Stimulated activated CD4-positive, alpha-beta T cell treated with anti-CD3 and anti-CD28 coated beads, Interleukin-1b, Interleukin-23, amount 100 ng/mL, for 24 hours (primary cell): ENCODE data around the gene OXNAD1.
"Not testable (repeated sequence)": the region's sequence is repeated elsewhere in the genome, so short reads cannot be mapped to it uniquely, and the experiment has no call there.

Source experiments
- DNase-seq, 4 experiments: peaks; one replicate each; pipeline ENCODE4 v3.0.0-alpha.2; 2020; ENCODE audit warnings: low read depth in 4 of 4, low spot score in 1 of 4

OXNAD1 gene

DNA sequence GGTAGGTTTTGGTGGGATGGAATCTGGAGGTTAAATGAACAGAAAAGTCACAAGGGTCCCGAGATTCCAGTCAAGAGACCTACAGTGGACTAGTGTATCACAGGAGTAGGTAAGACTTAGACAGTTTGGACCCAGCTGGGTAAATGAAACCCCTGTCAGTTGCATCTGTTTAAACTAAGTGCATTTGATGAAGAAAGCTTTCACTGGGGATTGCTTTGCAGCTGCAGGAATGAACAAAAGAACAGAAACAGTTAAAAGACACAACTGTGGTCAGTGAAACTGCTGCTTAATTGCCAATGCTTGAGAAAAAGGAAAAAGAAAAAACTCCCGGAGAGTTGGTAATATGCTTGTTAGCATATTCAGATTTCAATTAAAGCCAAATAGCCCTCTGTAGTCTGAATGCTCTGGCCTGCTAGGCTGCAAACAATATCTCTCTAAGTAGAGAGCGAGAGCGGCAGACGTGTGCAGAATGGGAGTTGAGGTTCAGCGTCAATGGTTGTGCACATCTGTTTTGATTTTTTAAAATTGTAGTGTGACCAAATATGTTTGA is 37.1 kb downstream of the OXNAD1 start:
- DNase-seq: no peak

DNA sequence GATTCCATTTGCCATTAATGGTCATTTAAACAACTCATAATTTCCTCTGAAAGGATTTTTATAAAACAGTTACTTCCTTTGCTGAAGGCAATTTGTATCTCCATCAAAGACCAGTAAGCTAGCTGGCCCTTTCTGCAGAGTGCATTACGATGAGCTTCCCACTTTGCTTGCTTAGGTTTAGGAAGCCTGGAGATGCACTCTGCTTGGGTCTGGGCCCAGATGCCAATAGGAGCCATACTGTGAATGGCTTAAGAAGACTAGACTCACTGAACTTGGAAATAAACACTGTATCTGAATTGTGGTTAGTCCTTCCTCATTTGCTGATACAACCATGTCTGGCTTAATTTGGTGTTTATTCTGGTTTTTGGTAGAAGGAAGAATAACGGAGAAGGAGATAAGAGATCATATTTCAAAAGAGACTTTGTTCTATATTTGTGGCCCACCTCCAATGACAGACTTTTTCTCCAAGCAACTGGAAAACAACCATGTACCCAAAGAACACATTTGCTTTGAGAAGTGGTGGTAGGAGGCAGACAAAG is 38.1 kb downstream of the OXNAD1 start:
- DNase-seq: no peak

DNA sequence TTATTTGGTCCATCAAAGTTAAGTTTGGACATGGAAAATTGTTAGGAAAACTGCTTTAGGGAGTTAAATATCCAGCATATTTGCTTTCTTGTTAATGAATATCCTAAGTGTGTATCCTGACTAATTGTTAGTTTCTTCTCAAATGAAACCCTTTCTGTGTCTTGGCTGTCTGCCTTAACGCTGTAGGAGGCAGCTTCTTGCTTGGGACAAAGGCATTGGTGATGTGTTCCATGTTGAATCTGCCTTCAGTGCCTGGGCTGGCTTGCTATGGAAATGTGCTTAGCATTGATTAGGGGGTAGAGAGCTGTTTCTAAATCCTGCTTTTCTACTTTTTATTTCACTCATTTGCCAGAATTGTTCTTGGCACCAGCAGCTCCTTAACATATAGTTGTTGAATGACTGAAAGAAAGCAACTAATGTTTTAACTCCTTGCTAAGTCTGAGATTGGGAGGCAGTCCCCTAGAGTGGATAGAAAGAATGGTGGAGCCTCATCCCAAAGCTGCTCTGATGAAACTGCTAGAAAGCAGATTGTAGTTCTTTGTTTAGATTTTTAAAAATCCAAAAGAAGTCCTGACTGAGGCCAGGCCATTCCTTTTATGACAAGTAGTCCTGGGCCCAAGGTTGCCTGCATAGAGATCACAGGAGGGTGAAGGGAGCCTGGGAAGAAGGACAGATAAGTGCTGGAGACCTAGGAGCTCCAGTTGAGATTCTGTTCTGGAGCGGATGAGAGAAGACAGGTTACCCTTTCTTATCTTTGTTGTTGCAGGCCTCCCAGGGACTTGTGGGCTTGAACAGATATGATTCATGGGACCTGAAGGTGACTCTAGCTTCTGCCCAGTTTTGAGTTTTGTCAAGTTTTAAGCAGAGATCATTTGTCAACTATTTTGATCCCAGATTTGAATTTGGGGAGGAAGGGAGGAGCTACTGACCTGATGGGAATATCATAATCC is 39.3 kb downstream of the OXNAD1 start:
- DNase-seq: no peak

DNA sequence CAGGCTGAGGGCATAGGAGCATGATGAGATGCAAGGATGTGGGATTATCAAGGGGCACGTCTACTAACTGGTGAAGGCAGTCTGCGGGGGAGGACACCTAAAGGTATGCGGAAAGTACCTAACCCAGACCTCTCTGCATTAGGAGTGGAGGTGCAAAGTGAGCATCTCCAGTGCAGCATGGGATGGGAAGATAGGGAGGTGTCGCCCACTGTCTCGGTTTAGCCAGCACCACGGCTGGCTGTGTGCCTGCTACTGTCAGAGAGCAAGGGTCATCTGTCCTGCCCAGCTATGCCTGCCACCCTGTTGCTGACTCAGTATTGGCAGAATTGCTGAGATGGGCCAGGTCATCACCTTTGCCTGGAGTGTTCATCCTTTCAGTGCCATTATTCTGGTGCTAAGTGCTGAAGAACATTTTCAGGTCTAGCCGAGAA is 40.1 kb downstream of the OXNAD1 start:
- DNase-seq: no peak

DNA sequence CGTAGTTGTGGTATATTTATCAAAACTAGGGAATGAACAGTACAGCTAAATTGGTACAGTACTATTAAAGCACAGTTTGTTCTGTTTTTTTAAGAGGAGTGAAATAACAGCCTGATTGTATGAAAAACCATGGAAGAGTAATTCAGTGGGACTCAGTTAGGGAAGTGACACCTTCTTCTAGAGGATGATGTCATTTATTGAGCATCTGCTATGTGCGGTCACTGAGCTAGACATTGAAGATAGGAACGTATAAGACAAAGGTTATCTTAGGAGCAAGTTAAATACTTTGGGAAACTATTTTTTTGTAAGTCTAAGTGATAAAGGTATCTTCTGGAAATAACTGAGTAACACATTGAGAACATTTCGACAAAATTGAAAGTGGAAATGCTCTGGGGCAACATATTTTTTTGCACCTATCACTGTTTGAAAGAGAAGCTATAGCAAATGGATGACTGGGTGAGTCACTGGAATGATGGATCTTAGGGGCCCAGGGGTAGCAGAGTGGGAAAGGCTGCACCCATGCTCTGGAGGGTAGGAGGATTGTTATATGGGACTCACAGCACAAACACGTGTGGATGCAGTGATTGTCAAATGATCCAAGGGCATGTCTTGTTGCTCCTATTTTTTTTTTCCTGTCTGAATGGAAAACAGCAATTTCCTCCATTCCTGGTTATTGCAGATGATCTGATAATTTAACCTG is 43.0 kb downstream of the OXNAD1 start:
- no peak for DNase-seq

DNA sequence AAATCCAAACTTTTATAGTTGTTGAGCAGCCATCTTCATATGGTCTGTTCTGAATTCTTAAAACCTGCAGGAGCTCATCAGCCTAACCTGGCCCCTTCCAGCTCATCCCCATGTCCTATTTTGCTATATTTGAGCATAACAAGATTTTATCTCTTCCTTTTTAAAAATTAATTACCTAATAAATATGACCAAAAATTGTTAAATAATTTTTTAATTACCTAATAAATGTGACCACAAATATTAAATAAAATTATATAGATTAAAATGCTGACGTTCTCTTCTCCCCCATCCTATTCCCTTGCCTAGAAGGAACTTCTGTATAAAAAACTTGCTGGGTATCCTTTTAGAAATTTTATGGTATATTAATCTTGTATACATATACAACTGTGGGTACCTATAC is 43.7 kb downstream of the OXNAD1 start:
- no peak for DNase-seq

DNA sequence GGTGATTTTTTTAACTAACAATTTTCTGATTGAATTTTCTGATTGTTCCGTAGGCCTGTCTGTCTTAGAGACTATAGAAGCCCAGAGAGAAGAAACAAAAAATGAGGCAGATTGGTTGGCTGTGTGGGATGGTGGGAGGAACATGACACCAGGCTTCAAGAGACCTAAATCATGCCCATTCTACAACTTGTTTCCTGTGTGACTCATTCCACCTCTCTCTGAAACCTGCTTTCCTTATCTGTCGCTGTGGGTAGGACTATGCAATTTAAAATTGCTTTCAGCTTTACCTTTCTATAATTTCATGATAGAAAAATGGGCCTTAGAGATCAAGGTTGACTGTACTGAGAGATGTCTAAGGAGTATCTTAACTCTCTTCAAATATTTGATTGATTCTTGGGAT is 44.5 kb downstream of the OXNAD1 start:
- no peak for DNase-seq

DNA sequence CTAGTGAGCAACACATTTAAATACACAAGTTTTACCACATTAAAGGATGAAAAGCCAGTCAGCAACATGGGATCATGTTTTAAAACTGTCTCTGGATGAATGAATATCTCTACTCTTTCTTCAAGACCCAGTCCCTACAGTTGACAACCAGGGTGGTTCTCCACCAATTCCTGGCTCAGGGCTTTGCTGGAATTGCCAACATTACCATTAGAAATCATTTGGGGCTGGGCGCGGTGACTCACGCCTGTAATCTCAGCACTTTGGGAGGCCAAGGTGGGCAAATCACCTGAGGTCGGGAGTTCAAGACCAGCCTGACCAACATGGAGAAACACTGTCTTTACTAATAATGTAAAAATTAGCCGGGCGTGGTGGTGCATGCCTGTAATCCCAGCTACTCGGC is 45.5 kb downstream of the OXNAD1 start:
- not testable (repeated sequence) for DNase-seq

DNA sequence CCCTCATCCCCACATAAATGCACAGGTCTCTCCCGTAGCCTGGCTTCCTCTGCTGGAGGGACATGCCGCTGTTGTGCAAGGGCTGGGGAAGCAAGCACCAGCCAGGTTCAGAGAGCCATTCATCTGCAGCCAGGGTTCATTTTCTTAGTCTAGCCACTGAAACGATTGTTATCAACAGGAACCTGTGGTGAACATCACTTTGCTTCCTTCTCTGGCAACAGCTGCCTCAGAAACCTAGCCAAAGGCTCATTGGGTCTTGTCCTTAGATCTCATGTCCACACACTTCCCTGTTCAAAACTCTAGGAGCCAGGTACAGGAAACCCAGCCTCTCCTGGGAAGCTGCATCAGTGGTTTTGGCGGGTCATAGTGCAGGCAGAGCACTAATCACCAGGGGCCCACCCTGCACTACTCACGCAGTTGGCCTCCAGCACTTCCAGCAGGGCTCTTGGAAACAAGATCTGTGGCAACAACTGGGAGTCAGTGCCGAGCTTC is 47.0 kb downstream of the OXNAD1 start:
- no peak for DNase-seq

DNA sequence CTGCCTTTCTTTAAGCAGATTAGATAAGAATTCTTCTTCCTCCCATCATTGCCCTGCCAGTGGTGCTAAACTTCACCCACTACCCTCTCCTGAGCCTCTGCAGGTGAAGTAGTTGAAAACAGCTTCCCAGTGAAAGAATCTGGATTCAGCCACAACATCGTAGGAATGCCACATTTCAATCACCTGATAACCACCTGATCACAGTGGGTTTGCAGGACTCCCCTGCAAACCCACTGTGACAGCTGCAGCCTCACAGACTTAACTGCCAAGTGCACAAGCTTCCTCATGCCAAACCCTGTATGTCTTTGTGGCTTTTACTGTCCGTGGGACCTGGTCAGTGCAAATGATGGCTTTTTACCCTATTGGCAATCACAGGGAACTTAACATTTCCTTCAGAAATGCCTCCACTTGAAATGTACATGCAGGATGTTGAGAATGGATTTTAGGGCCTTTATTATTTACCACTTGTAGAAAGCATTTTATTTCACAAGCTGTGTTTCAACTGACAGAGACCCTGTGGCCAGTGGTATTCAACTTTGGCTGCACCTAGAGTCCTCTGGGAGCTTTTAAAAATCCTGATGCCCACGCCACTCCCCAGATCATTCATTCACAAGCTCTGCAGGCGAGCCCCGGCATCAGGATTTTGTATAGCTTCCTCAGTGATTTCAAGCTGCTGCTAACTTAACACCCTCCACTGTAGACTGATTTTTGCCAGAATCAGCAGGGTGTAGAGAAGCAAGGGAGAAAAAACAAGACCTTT is 49.1 kb downstream of the OXNAD1 start:
- DNase-seq: no peak

DNA sequence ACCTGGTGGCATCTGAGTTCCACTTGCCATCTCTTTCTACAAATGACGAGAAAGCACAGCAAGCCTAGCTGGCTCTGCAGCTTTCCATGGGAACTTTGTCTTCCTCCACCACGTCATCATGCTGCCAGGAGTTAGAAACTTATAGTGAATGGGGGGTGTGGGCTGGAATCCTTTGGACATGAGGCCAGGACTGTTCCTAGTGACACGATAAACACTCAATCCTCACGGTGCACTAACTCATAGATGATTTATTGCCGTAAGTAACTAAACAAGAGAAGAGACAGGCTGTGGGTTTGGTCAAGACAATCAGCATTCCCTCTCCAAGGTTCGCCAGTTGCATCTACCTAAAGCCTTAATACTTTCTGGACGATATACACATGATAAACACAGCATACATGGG is 50.6 kb downstream of the OXNAD1 start:
- DNase-seq: no peak

DNA sequence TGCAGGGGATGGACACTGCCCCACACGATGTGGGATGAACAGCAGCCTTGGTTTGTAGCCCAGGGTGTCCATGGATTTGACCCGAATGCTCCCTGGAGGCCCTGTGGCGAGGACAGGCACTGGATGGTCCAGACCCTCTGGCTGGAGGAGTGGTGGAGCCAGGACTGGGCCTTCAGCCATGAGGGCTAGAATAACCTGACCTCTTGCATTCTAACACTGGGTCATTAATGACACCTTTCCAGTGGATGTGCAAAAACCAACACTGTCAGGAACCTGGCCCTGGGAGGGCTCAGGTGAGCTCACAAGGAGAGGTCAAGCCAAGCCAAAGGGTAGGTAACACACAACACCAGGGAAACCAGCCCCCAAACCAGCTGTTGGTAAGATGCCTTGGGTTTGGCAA is 51.4 kb downstream of the OXNAD1 start:
- no peak for DNase-seq

DNA sequence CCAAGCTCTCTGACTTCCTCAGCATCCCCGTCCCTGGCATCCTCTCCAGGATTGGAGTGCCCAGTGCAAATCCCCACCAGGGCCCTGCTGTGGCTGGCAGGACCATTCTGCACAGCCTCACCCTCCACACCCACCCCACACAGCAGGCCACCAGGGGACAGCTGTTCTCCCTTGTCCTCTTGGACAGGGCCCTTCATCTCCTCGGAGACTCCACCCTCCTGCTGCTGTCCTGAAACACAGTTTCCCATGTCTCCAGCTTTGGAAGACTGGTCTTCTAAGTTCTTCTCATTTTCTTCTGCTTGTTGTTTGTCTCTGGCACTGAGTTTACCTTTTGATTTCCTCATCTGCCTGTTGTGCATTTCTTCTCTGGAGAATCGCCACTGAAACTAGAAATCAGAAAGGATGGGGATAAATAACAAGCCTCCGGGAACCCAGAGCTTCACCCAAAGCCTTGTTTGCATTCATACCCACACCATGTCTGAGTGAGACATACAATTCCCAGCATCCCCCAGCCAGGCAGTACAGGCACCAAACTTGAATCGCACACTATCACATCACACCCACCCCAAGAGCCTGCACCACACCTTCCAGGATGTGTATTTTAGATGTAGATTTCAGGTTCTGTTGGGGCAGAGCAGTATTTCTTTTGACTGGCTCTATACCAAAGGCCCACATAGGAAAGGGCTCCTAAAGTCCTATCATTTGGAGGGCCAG is 52.0 kb downstream of the OXNAD1 start:
- DNase-seq: no peak

DNA sequence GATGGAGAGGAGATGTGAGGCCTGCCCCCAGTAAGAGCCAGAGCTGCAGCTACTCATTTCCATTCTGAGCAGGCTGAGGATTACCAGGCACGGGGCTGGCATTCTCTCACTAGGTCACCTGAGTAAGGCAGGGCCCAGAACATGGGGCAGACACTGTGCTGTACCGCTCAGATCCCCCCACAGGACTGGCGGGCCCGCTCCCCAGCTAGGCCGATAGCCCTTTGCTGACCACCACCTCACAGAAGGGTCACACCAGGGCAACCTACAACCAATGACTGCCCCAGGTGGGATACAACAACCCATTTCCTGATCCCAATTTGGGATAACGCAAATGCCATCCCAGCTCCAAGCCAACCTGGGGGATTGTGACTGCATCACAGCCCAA is 52.5 kb downstream of the OXNAD1 start:
- no peak for DNase-seq

DNA sequence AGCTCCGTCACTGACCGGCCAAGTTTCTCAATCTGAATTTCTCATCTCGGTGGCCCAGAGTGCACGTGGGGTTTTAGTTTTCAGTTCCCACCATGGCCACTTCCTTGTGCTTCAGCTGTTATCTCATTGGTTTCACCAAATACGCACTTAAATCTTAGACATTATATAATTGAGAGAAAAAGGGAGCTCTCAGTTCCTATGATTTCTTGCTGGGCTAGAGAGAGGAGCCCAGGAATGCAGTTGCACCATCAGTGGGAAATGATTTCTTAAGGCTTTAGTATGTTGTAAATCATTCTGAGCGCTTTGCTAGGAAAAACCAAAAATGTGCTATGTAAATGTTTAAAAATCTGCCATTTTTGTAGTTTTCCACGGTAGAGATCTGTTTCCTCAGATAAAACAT is 53.2 kb downstream of the OXNAD1 start:
- DNase-seq: no peak

DNA sequence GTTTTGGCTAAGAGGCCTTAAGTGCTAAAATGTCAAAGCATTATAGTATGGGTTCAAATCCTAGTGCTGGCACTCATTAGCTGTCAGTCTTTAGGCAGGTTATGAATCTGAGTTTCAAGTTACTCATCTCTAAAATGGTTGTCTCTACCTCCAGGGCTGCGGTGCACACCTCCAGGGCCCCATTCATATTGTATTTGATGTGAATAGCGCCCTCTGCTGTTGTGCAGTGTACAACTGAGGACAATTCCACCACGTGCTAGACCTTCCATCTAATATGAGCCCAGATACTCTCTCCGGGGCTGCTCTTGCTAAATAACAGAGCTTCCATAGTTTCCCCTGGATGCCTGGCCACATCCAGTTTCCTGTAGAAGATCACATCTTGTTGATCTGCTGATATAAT is 54.3 kb downstream of the OXNAD1 start:
- DNase-seq: peak; percentile 71 to 80 (median 76)

DNA sequence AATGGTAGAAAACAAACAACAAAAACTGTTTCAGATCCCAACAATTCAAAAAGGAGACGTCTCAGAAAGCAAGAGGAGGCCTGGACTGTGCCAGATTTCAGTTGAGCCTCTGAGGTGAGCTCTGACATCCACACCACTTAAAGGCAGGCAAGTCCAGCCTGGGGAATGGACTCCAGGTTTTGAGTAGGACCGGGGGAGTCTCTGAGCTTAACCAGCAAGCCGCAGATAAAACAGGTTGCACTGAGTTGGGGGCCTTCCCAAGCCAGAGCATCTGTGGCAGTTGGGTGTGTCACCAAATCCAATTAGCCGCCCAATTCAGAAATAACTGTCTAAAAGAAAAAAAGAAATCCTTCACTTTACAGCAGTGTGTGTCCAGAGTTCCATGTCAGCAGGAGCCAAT is 54.7 kb downstream of the OXNAD1 start:
- DNase-seq: no peak

DNA sequence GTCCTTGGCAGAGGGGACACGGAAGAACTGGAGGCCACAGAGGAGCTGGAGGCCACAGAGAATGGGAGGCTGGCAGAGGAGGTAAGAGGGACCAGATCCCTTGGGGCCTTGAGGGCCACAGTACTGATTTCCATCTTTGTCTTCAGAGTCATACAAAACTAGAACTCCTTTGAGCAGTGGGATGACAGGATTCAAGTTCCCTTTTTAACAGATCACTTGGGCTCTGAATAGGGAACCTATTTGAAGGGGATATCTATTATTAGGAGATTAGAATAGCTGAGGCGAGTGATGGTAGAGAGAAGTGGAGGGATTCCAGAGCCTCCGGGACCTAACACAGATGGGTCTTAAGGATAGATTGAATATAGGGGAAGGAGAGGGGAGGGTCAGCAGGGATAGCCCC is 55.7 kb downstream of the OXNAD1 start:
- no peak for DNase-seq

DNA sequence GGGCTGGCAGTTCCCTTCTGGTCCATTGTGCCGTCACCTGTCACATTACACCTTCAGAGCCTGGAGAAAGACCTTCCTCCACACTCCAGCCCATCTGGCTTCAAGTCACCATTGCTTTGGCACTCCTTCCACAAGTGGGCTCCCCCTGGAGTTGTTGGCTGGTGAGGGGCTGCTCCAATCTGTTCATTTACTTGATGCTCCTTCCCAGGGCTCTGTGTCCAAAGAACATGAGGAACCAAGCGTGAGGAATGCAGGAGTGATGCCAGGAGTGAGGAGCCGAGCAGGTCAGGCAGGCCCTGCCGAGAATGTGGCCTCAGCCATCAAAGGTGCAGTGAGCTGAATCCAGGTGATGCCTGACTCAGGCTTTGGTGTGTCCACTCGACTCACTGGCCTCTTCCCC is 57.2 kb downstream of the OXNAD1 start:
- no peak for DNase-seq

DNA sequence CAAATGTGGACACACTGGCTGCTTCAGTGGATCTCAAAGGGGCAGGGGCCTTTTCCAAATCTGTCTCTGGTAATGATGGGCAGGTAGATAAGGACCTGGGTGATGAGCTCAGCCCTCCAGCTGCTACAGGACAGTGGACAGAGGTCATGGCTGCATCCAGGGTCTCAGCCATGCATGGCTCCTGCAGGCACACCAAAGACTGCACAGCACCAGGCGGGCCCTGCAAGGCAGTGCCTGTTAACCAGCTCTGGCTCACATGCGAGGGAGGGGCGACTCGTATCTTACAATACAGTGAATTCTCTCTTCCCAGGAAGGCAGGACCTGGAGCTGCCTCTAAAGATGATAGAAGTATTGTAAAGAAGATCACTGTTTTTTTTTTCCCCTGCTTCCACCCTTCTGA is 58.7 kb downstream of the OXNAD1 start:
- no peak for DNase-seq
